HepG2 (cell line): Measurements from ENCODE around the gene EDNRA. TPM values are rescaled to one million over a fixed set of nuclear protein-coding genes. Genes with fewer than 3 reads are reported as not detected.

Experiments used
- CREBL2 ChIP-seq: sonication (generic); formaldehyde crosslinking; IDR thresholded peaks from 2 replicates; pipeline ENCODE4 v1.8.1; 2023; ENCODE audit warnings: missing genetic modification reagents, mild to moderate bottlenecking, borderline replicate concordance
- HOXA3 ChIP-seq: sonication (generic); formaldehyde crosslinking; IDR thresholded peaks from 2 replicates; pipeline ENCODE4 v1.5.0; 2020; ENCODE audit warnings: missing genetic modification reagents
- PAWR ChIP-seq: sonication (generic); formaldehyde crosslinking; IDR thresholded peaks from 2 replicates; pipeline ENCODE4 v1.4.0; 2020; ENCODE audit warnings: missing genetic modification reagents, mild to moderate bottlenecking, borderline replicate concordance
- PPARG ChIP-seq: conservative IDR thresholded peaks from 2 replicates; pipeline ENCODE4 v1.6.1; 2016; ENCODE audit warnings: missing biosample characterization, missing genetic modification reagents
- SMARCC2 ChIP-seq: fragments of 450-650 bp; IDR thresholded peaks from 2 replicates; pipeline ENCODE4 v1.6.1; 2017; ENCODE audit warnings: antibody characterized with exemption, mild to moderate bottlenecking
- SOX5 ChIP-seq: IDR thresholded peaks from 2 replicates; pipeline ENCODE4 v1.6.1; 2016; ENCODE audit warnings: borderline replicate concordance
- ZBTB4 ChIP-seq: sonication (generic); formaldehyde crosslinking; IDR thresholded peaks from 2 replicates; pipeline ENCODE4 v1.4.0; 2020; ENCODE audit warnings: missing genetic modification reagents, mild to moderate bottlenecking, borderline replicate concordance
- ZKSCAN1 ChIP-seq: fragments of 150-350 bp; IDR thresholded peaks from 2 replicates; pipeline ENCODE4 v1.6.1; 2014; ENCODE audit warnings: low read length
- polyA plus RNA-seq, 8 experiments: library from polyadenylated mRNA; depleted of rRNA in 3 of 8; stranded (reverse) in 7 of 8; unstranded in 1 of 8; fragments of >200 nt; fragmentation: Illumina TruSeq in 4 of 8; extraction: Trizol in 4 of 8; gene quantifications; 2 replicates each; pipeline versions ENCODE4 v1.2.1 to v1.2.3, GENCODE V29; 2011 to 2016; ENCODE audit warnings: low read depth in 4 of 8, missing spikeins in 1 of 8, mixed read lengths in 1 of 8; ENCODE audit not compliant: insufficient read depth in 1 of 8
- total RNA-seq, 5 experiments: library from RNA; depleted of rRNA; stranded (reverse); fragments of >200 nt; fragmentation: Illumina TruSeq; extraction: Trizol; gene quantifications; 2 replicates each; pipeline ENCODE4 v1.2.3, GENCODE V29; 2016; ENCODE audit warnings: low read depth in 1 of 5
- TF ChIP-seq, protein P1 (sequence below): sonication (generic); formaldehyde crosslinking; IDR thresholded peaks from 2 replicates; pipeline ENCODE4 v1.4.0; 2020; ENCODE audit warnings: mild to moderate bottlenecking, missing genetic modification reagents
- TF ChIP-seq, protein P2 (sequence below): sonication (generic); formaldehyde crosslinking; IDR thresholded peaks from 2 replicates; pipeline ENCODE4 v1.4.0; 2020; ENCODE audit warnings: missing genetic modification reagents
- TF ChIP-seq, protein P3 (sequence below): sonication (generic); formaldehyde crosslinking; IDR thresholded peaks from 2 replicates; pipeline ENCODE4 v1.5.0; 2020; ENCODE audit warnings: mild to moderate bottlenecking, missing genetic modification reagents

Gene EDNRA
- total and polyA plus RNA-seq, 2 of the 13 experiments (the other 11 are each of a cell fraction or from before 2014, with no cell fraction given), result not detected

- TF ChIP-seq, protein P1, sequence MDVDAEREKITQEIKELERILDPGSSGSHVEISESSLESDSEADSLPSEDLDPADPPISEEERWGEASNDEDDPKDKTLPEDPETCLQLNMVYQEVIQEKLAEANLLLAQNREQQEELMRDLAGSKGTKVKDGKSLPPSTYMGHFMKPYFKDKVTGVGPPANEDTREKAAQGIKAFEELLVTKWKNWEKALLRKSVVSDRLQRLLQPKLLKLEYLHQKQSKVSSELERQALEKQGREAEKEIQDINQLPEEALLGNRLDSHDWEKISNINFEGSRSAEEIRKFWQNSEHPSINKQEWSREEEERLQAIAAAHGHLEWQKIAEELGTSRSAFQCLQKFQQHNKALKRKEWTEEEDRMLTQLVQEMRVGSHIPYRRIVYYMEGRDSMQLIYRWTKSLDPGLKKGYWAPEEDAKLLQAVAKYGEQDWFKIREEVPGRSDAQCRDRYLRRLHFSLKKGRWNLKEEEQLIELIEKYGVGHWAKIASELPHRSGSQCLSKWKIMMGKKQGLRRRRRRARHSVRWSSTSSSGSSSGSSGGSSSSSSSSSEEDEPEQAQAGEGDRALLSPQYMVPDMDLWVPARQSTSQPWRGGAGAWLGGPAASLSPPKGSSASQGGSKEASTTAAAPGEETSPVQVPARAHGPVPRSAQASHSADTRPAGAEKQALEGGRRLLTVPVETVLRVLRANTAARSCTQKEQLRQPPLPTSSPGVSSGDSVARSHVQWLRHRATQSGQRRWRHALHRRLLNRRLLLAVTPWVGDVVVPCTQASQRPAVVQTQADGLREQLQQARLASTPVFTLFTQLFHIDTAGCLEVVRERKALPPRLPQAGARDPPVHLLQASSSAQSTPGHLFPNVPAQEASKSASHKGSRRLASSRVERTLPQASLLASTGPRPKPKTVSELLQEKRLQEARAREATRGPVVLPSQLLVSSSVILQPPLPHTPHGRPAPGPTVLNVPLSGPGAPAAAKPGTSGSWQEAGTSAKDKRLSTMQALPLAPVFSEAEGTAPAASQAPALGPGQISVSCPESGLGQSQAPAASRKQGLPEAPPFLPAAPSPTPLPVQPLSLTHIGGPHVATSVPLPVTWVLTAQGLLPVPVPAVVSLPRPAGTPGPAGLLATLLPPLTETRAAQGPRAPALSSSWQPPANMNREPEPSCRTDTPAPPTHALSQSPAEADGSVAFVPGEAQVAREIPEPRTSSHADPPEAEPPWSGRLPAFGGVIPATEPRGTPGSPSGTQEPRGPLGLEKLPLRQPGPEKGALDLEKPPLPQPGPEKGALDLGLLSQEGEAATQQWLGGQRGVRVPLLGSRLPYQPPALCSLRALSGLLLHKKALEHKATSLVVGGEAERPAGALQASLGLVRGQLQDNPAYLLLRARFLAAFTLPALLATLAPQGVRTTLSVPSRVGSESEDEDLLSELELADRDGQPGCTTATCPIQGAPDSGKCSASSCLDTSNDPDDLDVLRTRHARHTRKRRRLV (CRISPR knock-in tag), result no peak
- TF ChIP-seq SMARCC2 (no peak), HOXA3 (no peak), ZBTB4 (no peak), SOX5 (CRISPR knock-in tag) (no peak), CREBL2 (CRISPR knock-in tag) (no peak), PAWR (CRISPR knock-in tag) (no peak), PPARG (no peak), ZKSCAN1 (no peak)
- TF ChIP-seq, protein P2, sequence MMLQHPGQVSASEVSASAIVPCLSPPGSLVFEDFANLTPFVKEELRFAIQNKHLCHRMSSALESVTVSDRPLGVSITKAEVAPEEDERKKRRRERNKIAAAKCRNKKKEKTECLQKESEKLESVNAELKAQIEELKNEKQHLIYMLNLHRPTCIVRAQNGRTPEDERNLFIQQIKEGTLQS (CRISPR knock-in tag), result no peak
- TF ChIP-seq, protein P3, sequence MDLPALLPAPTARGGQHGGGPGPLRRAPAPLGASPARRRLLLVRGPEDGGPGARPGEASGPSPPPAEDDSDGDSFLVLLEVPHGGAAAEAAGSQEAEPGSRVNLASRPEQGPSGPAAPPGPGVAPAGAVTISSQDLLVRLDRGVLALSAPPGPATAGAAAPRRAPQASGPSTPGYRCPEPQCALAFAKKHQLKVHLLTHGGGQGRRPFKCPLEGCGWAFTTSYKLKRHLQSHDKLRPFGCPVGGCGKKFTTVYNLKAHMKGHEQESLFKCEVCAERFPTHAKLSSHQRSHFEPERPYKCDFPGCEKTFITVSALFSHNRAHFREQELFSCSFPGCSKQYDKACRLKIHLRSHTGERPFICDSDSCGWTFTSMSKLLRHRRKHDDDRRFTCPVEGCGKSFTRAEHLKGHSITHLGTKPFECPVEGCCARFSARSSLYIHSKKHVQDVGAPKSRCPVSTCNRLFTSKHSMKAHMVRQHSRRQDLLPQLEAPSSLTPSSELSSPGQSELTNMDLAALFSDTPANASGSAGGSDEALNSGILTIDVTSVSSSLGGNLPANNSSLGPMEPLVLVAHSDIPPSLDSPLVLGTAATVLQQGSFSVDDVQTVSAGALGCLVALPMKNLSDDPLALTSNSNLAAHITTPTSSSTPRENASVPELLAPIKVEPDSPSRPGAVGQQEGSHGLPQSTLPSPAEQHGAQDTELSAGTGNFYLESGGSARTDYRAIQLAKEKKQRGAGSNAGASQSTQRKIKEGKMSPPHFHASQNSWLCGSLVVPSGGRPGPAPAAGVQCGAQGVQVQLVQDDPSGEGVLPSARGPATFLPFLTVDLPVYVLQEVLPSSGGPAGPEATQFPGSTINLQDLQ (CRISPR knock-in tag), result no peak
- TF ChIP-seq, all 625 proteins: peak for 0
Measured at GRCh38 chr4:147491086-147491485, 10.2 kb downstream of the EDNRA start (continued).
